Stimulated activated CD8-positive, alpha-beta memory T cell treated with anti-CD3 and anti-CD28 coated beads, Interleukin-4, amount 100 ng/mL, for 48 hours (primary cell): ENCODE measurements around the gene PROM2.

Source experiments
- DNase-seq: peaks from one replicate; pipeline ENCODE4 v3.0.0-alpha.2; 2020

PROM2 gene

DNA sequence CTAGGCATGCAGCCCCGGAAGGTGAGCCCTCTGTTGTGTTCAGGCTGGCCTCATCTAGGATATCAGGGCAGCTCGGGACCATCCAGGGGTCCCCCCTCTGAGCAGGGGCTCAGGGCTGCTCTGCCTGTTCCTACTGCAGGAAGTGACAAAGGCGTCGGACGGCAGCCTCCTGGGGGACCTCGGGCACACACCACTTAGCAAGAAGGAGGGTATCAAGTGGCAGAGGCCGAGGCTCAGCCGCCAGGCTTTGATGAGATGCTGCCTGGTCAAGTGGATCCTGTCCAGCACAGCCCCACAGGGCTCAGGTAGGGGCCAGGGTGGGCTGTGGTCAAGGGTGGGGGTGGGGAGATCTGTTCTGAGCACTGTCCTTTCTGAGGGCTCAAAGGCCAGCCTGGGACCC, 36.0 kb downstream of the PROM2 start:
- no peak for DNase-seq

DNA sequence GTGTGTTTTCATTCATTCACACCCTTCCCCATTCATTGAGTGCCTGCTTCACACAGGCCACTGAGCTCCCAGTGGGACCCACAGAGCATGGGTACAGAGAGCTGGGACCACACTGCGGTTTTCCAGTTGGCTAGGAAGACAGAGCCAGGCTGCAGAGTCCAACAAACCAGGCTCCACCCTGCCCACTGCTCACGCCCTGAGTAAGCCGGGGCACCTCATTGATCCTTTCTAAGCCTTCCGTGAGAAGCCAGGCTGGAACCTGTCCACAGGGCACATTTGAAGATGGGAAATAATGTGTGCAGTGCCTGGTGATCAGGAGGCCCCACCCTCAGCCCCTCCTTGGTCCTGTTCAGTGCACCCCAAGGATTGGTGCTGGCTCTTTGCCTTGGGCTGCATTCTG, 36.4 kb downstream of the PROM2 start:
- no peak for DNase-seq

DNA sequence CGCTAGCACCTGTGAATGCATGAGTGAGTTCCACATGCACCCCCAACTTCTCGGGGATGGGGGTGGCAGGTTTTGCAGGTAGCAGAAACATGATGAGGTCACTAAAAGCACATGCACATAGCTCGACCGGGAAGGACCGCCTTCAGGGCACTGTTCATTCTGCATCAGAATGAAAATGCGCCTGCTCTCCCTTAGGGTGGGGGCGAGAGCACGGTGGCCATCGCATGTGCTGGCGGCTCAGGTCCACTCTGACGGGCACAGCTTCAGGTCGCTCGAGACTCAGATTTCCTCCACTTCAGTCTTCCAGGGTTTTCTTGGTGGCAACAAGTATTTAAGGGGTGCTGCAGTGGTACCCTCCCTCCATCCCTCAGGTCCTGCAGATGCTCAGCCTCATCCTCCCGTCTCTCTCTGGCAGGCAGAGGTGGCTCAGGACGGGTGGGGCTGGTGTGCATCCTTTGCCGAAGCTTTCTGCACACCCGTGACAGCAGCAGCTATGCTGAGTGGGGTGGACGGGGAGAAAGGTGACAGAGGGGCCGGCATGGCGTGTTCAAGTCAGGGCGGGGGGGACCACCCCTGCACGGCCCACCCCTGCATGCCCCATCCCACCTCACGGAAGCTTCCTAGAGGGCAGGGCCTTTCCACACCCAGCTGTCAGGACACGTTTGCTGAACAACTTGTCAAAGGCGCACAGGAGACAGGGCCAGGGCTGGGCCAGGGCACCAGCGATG, 37.7 kb downstream of the PROM2 start:
- DNase-seq, result no peak

DNA sequence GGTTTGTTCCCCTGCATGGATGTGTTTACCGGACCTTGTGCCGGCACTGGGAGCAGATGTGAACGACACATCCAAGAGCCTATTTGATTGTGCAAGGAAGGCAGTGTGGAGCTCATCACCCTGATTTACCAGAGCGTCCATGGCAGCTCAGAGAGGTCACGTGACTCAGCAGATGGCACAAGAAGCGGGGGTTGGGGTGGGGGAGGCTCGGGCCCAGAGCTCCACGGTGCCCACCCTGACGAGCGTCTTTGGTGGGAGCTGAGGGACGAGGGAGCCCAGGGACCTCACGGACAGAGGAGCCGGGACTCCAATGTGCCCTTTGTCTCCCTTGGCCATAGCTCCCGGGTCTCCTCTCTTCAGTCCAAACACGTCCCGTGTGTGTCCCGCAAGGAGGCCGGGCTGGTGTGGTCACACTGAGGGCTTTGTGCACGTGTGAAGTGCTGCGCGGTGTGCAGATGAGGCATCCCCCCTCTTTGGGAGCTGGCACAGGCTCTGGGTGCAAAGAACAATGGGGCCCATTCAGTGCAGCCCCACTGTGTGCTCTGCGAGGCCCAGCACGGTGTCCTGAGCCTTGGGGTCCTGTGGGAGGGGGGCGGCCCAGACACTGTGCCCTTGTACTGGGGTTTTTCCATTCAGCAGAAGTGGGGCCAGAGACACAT, 38.4 kb downstream of the PROM2 start:
- no peak for DNase-seq

DNA sequence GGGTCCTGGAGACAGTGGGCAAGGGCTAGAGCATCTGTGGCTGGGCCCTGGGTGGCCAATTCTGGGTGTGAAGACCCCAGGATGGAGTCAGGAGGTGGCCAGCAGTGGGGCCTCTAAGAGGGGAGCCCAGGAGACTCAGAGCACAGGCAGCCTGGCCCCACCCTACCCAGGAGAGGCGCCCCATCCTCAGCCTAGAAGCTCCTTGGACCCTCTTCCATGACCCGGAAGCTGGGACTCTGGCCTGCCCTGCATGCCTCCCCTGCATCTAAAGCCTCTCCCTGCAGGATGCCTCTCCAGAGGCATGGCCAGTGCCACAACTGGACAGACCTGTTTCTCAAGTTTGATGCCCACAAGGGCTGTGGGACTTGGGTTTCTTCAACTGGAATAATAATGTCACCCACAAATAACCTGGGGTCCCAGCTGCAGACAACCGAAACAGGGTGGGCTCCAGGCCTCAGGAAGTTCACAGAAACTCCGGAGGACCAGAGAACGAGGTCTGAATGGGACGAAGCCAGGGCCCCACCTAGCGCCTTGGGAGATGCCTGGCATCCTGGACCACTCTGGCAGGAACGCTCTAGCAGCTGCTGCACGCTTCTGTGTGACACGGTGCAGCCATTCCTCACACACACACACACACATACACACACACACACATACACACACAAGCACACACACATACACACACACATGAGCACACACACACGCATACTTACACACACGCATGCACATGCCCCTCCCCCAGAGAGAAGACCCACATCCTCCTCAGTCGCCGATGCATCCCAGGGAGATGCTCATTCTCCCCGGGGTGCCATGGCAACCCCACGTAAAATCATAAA, 39.3 kb downstream of the PROM2 start:
- no peak for DNase-seq

DNA sequence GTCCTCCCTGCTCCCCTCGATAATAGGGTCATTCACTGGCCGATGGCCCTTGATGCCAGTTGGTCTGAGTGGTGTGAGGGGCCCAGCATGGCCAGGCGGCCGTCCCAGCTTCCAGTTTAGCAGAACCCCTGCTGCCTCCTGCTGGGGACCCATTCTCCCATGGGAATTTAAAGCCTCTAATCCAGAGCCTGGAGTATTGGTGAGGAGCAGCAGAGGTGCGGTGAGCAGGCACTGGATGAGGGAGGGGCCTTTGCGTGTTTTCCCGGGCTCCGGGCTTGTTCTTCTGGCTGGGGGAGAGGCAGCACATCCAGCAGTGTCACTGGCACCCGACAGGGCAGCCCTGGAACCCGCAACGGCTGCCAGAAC, 40.3 kb downstream of the PROM2 start:
- no peak for DNase-seq

DNA sequence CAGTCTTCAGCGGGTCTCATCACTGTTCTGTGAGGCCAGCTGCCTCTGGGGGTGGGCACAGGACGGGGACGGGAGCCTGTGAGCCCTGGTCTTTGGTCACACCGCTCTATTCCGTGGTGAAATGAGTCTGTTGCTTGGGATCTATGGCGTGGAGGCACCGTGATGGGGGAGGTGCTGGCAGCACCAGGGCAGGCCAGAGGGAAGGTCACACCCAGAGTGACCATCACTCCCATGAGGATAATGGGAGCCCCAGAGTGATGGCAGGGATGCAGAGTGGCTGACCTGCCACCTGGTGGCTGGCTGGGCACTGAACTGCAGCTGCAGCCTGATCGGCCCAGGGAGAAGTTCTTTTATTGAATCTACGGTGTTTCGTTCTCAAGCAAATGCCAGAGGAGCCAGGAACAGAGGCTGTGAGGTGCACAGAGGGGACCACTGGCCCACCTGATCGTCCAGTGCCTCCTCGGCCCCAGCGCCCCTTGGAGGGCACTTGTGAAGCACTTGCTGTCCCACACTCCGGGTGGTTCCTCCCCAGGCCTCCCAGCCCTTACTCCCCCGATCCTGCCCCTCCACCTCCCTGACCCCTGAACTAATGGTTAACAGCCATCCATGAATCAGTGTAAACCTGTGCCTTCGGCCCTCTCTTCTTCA, 40.8 kb downstream of the PROM2 start:
- no peak for DNase-seq

DNA sequence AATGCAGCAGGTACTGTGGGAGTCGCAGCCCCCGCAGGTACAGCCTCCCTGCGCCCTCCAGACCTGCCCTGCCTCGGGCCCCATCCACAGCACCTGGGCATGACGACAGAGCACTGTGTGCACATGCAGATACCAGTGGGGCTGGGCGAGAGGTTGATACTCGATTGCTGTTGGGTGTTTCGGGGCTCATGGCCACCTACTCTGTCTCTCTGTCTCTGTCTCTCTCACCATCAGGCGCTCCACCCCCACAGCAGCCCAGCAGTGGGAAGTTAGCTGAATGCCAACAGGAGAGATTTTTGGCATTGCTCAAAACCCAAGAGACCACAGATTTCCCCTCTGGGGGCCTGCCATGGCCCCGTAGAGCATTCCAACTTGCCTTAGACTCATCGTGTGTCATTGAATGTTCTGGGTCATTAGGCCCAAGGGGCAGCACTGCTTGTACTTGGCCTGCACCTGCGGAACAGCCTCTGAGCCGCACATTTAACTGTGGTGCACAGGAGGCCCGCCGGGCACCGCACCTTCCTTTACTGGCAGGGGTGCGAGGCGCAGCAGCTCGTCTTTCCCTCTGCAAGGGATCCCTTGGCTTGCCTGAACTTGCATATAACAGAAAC, 41.7 kb downstream of the PROM2 start:
- DNase-seq, result no peak

DNA sequence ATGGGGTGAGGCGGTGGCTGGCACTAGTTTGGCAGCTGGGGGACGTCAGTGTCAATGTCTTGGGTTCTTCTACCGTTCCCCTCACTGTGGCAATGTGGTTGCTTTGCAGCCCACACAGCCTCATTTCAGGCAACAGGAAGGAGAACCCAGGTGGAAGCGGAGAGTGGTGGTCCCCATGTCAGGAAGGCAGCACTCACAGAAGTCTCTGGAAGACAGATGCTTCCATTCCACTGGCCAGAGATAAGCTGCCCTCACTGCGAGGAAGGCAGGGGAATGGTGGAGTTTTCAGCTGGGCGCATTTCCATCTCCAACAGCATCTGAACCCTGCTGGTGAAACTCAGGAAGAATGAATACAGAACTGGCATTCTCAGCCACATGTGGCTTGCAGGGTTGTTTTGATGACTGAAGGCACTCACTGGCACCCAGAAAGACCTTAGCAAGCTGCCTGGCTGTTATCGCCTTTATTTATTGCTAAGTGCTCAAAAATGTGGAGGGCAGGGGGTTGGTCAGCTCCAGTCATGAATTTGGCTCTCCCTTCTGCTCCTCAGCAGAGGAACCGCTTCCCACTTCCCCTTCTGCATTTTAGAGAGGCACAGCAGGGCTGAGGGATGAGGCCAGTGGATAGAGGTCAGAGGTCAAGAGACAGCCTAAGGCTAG, 42.3 kb downstream of the PROM2 start:
- DNase-seq, result no peak

DNA sequence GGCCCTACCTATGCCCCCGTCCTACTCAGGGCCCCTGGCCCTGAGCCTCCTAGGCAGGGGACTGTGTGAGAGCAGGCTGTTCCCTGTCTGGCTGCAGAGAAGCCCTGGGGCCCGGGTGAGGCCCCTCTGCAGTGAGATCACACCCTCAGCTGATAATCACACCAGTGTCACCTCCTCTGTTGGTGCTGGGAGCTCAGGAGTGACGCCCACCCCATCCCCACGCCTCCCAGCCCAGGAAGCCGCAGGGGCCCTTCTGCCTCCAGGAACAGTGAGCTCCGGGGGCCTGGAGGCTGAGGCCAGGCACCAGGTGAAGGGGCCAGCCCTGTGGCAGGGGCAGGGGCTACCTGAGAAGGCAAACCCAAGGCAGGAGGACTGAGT, 42.9 kb downstream of the PROM2 start:
- DNase-seq, result no peak

DNA sequence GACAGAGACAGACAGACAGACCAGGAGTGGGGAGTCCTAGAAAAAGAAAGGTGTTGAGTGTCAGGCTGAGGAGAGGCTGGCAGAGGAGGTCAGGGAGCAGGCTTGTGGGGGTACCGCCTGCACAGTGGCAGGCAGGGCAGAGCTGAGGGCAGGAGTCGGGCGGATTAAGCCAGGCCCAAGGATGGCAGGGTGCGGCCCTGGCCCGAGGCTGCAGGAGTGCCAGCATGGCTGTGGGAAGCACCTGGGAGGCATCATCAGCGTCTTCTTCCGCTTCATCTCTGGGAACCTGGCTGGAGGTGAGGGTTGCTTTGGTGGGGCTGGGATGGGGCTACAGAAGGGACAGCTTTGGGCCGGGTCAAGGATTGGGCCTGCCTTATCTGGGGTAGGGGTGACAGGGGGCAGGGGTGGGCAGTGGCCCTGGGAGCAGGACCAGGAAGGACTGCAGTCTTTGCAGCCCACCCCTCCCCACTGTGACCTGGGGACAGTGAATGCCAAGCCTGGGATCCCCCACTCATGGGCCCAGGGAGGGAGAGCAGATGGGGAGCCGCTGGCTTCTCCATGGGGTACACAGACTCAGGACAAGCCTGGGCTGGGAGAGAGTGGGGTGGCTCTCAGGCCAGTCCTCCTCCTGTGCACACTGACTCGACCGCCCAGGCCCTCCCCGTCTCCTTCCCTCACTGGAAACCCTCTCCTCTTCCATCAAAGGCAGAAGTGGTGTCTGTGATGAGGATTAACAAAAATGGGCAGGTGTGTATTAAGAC, 43.6 kb downstream of the PROM2 start:
- DNase-seq, result no peak

DNA sequence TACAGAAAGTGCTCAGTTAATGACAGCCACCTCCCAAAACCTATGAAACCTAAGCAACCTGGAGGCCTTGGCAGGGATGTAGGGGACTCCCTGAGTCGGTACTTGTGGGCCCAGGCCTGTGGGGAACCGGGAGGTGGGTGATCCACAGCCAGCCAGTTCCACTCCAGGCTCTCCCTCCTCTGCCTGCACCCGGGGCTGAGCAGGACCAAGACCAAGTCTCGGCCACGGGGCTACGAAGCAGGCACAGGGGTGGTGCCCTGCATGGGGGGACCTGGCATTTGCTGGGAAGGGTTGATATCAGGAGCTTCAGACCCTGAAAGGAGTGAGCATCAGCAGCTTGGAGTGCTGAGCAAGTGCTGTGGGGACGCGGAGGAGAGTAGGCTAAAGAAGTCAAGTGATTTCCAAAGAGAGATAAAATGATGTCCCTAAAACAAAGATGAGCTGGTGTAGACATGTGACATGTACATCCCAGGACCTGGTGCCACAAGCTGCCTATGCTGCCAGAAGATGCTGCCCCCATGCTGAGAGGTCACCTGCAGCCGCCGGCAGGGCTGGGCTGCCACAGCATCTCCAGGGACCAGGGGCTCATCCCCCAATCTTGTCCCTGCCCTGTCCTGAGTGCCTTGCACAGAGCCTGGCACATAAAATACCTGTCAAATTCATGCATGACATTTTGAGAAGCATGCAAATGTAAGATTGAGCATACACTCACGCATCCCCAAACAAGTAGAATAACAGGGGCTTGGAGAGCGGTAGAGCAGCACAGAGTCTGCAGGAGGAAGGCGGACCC, 44.4 kb downstream of the PROM2 start:
- no peak for DNase-seq

DNA sequence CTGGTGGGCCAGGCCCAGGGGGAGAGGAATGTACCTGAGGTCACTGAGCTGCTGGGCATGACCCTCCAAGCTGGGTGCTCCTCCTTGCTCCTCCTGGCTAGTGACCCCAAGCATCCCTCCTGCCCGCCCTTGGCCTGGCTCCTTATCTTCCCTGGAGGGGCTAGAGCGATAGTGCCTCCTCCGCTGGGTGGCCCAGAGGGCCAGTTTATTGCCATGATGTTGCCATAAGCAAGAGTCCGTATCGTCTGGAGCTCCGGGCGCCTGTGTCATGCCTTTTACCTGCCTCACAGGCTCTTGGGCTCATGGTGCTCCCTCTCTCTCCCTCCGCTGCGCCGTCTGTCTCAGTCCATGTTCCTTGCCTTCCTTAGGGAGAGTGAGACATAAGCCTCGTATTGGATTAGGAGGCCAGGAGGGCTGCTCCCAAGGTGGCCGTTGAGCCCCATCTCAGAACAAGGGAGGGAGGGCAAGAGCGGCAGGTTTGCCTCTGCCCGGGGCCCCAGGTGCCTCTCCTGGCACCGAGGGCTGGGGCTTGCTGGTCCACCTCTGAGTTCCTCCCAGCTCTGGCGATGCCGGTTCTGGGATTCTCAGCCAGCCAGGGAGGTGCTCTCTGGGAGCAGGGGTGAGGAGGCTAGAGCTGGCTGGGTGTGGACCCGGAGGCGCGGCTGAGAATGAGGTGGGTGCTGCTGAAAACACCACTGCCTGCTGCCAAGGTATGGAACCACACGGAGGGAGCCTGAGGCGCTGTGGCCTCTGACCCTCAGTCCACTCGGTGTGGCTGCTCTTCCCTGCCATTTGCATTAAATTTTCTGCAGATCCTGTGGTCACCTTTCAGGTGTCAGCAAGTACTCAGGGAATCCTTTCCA, 45.5 kb downstream of the PROM2 start:
- no peak for DNase-seq

DNA sequence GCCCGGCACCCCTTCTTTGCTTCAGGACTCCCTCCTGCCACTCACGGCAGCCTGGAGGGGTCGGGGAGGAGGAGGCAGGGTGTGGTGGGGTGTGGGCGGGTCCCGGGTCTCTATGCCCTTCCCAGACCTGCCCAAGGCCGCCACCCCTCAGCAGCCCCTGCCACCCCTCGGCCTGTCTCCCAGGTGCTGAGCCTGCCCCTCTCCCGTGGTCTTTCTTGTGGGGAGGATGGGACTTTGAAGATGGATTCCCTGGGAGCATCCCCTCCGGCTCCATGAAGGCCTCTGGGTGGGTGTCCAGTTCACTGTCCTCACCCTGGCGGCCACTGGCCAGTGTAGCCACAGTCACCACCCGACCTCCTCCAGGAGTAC, 46.1 kb downstream of the PROM2 start:
- no peak for DNase-seq

DNA sequence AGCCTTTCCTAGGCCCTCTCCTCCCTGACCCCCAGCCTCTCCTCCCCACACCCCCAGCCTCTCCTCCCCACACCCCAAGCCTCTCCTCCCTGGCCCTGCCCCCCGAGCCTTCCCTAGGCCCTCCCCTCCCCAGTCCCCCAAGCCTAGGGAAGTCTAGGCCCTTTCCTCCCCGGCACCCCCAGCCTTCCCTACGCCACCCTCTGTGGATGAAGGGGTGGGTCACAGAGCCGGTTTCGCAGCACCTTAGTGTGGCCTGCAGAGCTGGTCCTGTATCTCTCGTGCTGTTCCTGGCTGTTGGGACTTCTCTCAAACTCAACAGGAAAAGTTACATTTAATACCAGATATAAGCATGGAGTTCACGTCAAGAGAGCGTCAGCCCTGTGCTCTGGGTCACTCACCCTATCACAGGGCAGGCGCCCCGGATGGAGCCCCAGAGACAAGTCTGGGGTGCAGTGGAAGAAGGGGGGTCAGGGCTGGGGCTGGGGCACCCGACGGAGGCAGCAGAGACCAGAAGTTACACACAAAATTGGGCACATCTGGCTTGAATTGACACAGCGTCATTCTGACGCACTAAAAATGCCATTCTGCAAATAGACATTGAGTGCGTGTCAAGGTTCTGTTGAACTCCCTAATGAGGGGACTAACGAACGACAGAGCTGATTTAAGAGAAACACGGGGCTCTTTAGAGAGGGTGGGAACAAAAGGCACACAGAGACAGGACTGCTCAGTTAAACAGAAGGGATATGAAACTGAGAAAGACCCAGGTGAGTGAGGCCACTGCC, 46.9 kb downstream of the PROM2 start:
- DNase-seq, result no peak

DNA sequence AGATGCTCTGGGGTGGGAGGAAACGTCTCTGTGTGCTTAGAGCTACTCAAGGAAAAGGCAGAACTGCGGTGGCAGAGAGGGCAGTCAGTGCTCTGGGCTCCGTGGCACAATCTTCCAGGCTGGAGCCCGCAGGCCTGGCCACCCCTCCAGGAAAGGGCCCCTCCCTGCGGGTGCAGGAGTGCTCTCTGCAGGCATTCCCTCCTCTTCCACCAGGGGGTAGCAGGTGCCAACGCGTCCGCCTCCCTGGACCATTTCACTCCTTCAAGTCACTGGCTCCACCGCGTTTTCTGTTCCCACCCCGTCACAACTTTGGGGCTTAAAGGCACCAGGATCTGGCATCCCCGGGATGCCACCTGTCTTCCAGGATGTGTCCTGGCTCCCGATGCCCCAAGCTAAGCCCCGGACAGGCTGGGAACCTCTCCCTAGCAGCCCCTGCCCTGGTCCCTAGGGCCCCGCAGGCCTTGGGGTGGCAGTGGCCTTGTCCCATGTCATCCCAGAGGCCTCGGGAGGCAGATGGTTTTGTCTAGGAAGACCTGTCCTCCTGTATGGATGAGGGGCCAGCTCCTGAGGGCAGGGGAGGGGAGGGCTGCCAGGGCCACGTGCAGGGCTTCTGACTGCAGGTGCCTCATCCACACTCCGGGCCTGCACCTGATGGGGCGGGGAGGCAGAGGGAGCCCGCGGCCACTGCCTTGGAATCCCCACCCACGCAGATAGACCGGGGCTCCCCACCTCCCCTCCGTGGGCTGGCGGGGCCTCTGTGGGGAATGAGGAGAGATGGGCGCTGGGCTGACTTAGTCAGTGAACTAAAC, 49.3 kb downstream of the PROM2 start:
- DNase-seq, result peak; percentile 39

DNA sequence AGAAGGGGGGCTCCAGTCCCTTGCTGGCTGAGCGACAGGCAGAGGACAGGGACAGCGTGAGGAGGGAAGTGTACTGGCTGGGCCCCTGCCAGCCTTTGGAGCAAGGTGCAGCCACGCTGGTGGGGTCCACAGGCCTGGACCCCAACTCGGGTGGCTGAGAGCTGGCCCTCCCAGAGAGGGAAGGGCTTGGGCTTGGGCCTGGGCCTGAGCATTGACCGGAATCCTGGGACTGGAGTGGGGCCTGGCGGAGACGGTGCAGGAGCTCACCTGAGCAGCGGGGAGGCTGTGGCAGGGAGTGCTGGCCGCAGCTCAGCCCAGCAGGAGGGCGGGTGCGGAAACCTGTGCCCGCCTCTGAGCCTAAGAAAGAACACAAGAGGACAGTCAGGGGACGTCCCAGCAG, 50.8 kb downstream of the PROM2 start:
- DNase-seq, result no peak
